Neural cell (in vitro differentiated cells): ENCODE data around the gene FGD4. TPM values are rescaled to one million over a fixed set of nuclear protein-coding genes. Genes with fewer than 3 reads are reported as not detected.

Experiments used
- H2AFZ ChIP-seq: fragments of 200-600, 300-800 bp; sonication (generic), shearing (Covaris generic); 2 replicates; pipeline ENCODE4 v1.6.0; 2014; ENCODE audit warnings: low read depth, mild to moderate bottlenecking, antibody characterized with exemption, low read length, moderate library complexity
- H3F3A ChIP-seq: fragments of 200-600 bp; shearing (Covaris generic); 2 replicates; pipeline ENCODE4 v1.6.1; 2016; ENCODE audit warnings: mild to moderate bottlenecking, moderate library complexity, mixed read lengths, antibody characterized with exemption, low read length; ENCODE audit not compliant: insufficient read depth, poor library complexity, severe bottlenecking
- H3K27ac ChIP-seq: fragments of 200-600, 300-800 bp; sonication (generic), shearing (Covaris generic); 2 replicates; pipeline ENCODE4 v1.5.1; 2014; ENCODE audit warnings: mild to moderate bottlenecking, low read length, moderate library complexity
- H3K27me3 ChIP-seq: fragments of 300-800, 200-600 bp; sonication (generic), shearing (Covaris generic); 2 replicates; pipeline ENCODE4 v1.6.0; 2014; ENCODE audit warnings: mild to moderate bottlenecking, low read depth, low read length, moderate library complexity; ENCODE audit not compliant: insufficient read depth
- H3K36me3 ChIP-seq: fragments of 300-800, 200-600 bp; sonication (generic), shearing (Covaris generic); 2 replicates; pipeline ENCODE4 v1.5.1; 2014; ENCODE audit warnings: mild to moderate bottlenecking, antibody characterized with exemption, low read length, moderate library complexity; ENCODE audit not compliant: insufficient read depth
- H3K4me2 ChIP-seq: fragments of 300-800, 200-600 bp; sonication (generic), shearing (Covaris generic); 2 replicates; pipeline ENCODE4 v1.6.0; 2014; ENCODE audit warnings: mild to moderate bottlenecking, low read length
- H3K4me3 ChIP-seq: fragments of 300-800, 200-600 bp; sonication (generic), shearing (Covaris generic); 2 replicates; pipeline ENCODE4 v1.5.1; 2014; ENCODE audit warnings: mild to moderate bottlenecking, low read length, moderate library complexity
- H3K79me2 ChIP-seq: fragments of 200-600 bp; shearing (Covaris generic); replicated peaks from 2 replicates; pipeline ENCODE4 v1.6.0; 2014; ENCODE audit warnings: mild to moderate bottlenecking, low read length, moderate library complexity; ENCODE audit not compliant: insufficient read depth
- H3K9ac ChIP-seq: fragments of 300-800, 200-600 bp; sonication (generic), shearing (Covaris generic); 2 replicates; pipeline ENCODE4 v1.6.1; 2016; ENCODE audit warnings: mild to moderate bottlenecking, low read length, mixed read lengths
- H3K9me2 ChIP-seq: fragments of 200-600 bp; shearing (Covaris generic); 2 replicates; pipeline ENCODE4 v1.6.1; 2016; ENCODE audit warnings: mild to moderate bottlenecking, low read length, mixed read lengths; ENCODE audit not compliant: insufficient read depth
- H3K9me3 ChIP-seq: fragments of 200-600, 300-800 bp; sonication (generic), shearing (Covaris generic); 2 replicates; pipeline ENCODE4 v1.6.1; 2016; ENCODE audit warnings: mild to moderate bottlenecking, mixed run types, low read length, moderate library complexity, mixed read lengths
- H4K20me1 ChIP-seq: fragments of 200-600 bp; shearing (Covaris generic); 2 replicates; pipeline ENCODE4 v1.6.1; 2016; ENCODE audit warnings: mild to moderate bottlenecking, mixed run types; ENCODE audit not compliant: insufficient read depth
- EP300 ChIP-seq: fragments of 450-650 bp; conservative IDR thresholded peaks from 2 replicates; pipeline ENCODE4 v1.6.1; 2014; ENCODE audit warnings: antibody characterized with exemption, mild to moderate bottlenecking, moderate library complexity; ENCODE audit not compliant: poor library complexity, severe bottlenecking
- EZH2 ChIP-seq: fragments of 200-600, 300-800 bp; shearing (Covaris generic), sonication (generic); IDR thresholded peaks from 2 replicates; pipeline ENCODE4 v1.6.1; 2014; ENCODE audit warnings: antibody characterized with exemption, low read length, borderline replicate concordance, mild to moderate bottlenecking; ENCODE audit not compliant: insufficient read depth, poor library complexity, severe bottlenecking
- MXI1 ChIP-seq: fragments of 450-650 bp; conservative IDR thresholded peaks from 2 replicates; pipeline ENCODE4 v1.6.1; 2014; ENCODE audit warnings: antibody characterized with exemption, mild to moderate bottlenecking; ENCODE audit not compliant: poor library complexity, severe bottlenecking
- POLR2AphosphoS5 ChIP-seq: IDR thresholded peaks from 2 replicates; pipeline ENCODE4 v1.6.1; 2012
- RAD21 ChIP-seq: fragments of 450-650 bp; conservative IDR thresholded peaks from 2 replicates; pipeline ENCODE4 v1.6.1; 2014; ENCODE audit warnings: antibody characterized with exemption, mild to moderate bottlenecking, moderate library complexity
- SMC3 ChIP-seq: fragments of 450-650 bp; conservative IDR thresholded peaks from 2 replicates; pipeline ENCODE4 v1.6.1; 2014; ENCODE audit warnings: antibody characterized with exemption, mild to moderate bottlenecking, moderate library complexity; ENCODE audit not compliant: poor library complexity
- TAF1 ChIP-seq: IDR thresholded peaks from 2 replicates; pipeline ENCODE4 v1.6.1; 2012; ENCODE audit warnings: low read depth
- polyA plus RNA-seq: library from polyadenylated mRNA; depleted of rRNA; stranded (reverse); fragments of >200 nt; gene quantifications from 2 replicates; pipeline ENCODE4 v1.2.3, GENCODE V29; 2014
- TF ChIP-seq, protein P1 (sequence below): IDR thresholded peaks from 2 replicates; pipeline ENCODE4 v1.6.1; 2012; ENCODE audit warnings: borderline replicate concordance
- TF ChIP-seq, protein P2 (sequence below): fragments of 450-650 bp; IDR thresholded peaks from 2 replicates; pipeline ENCODE4 v1.5.1; 2014; ENCODE audit warnings: antibody characterized with exemption, mild to moderate bottlenecking, moderate library complexity; ENCODE audit not compliant: poor library complexity, severe bottlenecking

The FGD4 gene
- polyA plus RNA-seq, 1 donor from 2014 or later, result 24.4 TPM

DNA sequence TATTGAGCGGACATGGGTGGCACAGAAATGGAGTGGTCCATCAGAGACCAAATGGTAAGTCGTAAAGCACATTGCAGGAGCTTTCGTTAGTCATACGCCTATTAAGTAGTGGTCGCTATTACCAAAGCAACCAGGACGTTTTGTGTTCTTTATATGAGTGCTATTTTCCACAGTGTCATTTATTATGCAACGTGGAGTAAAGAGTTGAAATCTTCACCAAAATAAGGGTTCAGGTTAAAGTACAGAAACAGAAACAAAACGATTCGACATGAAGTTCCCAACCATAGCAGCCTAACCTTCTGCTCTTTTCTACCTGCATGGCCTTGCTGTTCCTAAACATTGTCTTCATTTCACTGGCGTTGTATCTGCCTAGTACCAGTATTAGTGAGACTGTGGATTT lies 20.1 kb upstream of the FGD4 start:
- no peak overlapping the region for H3K27ac ChIP-seq
- no peak overlapping the region for H3K4me3 ChIP-seq
- H3K4me2 ChIP-seq, result no peak overlapping the region
- H3F3A ChIP-seq, result no peaks in the 10 kb centered on the region
- H4K20me1 ChIP-seq, result no peaks in the 10 kb centered on the region
- peaks cover 8% of the 10 kb centered on the region for H3K36me3 ChIP-seq
- no peak overlapping the region for H3K9ac ChIP-seq
- no peaks in the 10 kb centered on the region for H3K79me2 ChIP-seq
- no peak overlapping the region for H2AFZ ChIP-seq
- H3K9me2 ChIP-seq, result no peaks in the 10 kb centered on the region
- no peaks in the 10 kb centered on the region for H3K9me3 ChIP-seq
- TF ChIP-seq MXI1 (no peak), SMC3 (no peak), EP300 (no peak), POLR2AphosphoS5 (no peak), EZH2 (no peak), TAF1 (no peak), RAD21 (no peak)
- TF ChIP-seq, protein P1, sequence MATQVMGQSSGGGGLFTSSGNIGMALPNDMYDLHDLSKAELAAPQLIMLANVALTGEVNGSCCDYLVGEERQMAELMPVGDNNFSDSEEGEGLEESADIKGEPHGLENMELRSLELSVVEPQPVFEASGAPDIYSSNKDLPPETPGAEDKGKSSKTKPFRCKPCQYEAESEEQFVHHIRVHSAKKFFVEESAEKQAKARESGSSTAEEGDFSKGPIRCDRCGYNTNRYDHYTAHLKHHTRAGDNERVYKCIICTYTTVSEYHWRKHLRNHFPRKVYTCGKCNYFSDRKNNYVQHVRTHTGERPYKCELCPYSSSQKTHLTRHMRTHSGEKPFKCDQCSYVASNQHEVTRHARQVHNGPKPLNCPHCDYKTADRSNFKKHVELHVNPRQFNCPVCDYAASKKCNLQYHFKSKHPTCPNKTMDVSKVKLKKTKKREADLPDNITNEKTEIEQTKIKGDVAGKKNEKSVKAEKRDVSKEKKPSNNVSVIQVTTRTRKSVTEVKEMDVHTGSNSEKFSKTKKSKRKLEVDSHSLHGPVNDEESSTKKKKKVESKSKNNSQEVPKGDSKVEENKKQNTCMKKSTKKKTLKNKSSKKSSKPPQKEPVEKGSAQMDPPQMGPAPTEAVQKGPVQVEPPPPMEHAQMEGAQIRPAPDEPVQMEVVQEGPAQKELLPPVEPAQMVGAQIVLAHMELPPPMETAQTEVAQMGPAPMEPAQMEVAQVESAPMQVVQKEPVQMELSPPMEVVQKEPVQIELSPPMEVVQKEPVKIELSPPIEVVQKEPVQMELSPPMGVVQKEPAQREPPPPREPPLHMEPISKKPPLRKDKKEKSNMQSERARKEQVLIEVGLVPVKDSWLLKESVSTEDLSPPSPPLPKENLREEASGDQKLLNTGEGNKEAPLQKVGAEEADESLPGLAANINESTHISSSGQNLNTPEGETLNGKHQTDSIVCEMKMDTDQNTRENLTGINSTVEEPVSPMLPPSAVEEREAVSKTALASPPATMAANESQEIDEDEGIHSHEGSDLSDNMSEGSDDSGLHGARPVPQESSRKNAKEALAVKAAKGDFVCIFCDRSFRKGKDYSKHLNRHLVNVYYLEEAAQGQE, result no peak
- TF ChIP-seq, protein P2, sequence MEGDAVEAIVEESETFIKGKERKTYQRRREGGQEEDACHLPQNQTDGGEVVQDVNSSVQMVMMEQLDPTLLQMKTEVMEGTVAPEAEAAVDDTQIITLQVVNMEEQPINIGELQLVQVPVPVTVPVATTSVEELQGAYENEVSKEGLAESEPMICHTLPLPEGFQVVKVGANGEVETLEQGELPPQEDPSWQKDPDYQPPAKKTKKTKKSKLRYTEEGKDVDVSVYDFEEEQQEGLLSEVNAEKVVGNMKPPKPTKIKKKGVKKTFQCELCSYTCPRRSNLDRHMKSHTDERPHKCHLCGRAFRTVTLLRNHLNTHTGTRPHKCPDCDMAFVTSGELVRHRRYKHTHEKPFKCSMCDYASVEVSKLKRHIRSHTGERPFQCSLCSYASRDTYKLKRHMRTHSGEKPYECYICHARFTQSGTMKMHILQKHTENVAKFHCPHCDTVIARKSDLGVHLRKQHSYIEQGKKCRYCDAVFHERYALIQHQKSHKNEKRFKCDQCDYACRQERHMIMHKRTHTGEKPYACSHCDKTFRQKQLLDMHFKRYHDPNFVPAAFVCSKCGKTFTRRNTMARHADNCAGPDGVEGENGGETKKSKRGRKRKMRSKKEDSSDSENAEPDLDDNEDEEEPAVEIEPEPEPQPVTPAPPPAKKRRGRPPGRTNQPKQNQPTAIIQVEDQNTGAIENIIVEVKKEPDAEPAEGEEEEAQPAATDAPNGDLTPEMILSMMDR, result no peak
- no peaks in the 10 kb centered on the region for H3K27me3 ChIP-seq

DNA sequence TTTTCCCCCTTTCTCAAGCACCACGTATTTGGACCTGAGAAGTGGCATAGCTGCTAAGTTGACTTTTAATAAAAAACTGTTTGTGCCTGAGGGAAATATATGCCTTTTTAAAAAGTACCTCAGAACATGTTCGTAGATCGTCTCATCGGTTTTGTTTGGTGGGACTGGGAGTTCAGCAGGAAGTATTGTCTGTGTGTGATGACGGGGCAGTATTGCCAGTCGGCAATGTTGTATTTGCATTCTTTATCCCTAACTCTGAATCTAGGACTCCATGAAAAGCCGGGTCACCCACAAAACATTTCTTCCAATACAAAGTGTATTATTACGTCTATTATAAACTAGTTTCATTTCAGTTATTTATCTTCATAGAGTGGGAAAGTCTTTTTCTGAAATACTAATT lies 19.7 kb upstream of the FGD4 start:
- Histone ChIP-seq H3F3A (no peaks in the 10 kb centered on the region), H3K4me3 (no peak overlapping the region), H3K9me3 (no peaks in the 10 kb centered on the region), H3K79me2 (no peaks in the 10 kb centered on the region), H4K20me1 (no peaks in the 10 kb centered on the region), H3K27ac (no peak overlapping the region), H2AFZ (no peak overlapping the region), H3K36me3 (peaks cover 8% of the 10 kb centered on the region), H3K27me3 (no peaks in the 10 kb centered on the region), H3K4me2 (no peak overlapping the region), H3K9me2 (no peaks in the 10 kb centered on the region), H3K9ac (no peak overlapping the region)
- TF ChIP-seq TAF1 (no peak), POLR2AphosphoS5 (no peak), MXI1 (no peak)

DNA sequence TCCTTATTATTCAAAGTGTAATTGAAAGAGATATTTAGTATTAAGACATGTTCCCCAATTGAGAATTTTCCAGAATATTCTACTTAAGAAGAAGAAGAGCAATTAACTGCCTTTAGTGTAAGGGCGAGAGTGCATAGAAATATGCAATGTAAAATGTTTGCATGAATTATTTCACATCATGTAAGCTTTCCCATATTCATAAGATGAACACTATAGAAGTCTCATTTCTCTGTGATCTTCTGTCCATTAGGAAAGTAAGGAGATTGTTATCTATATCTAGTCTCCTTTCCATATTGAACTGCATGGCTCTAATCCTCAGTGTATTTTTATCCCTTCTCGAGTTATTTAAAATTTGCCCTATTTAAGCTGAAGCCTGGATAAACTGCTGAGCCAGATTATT lies 17.1 kb upstream of the FGD4 start:
- H3K9me3 ChIP-seq, result no peaks in the 10 kb centered on the region
- H3F3A ChIP-seq, result no peaks in the 10 kb centered on the region
- H3K4me2 ChIP-seq, result no peak overlapping the region
- peaks cover 8% of the 10 kb centered on the region for H3K36me3 ChIP-seq
- no peaks in the 10 kb centered on the region for H4K20me1 ChIP-seq
- H3K27ac ChIP-seq, result no peak overlapping the region
- no peaks in the 10 kb centered on the region for H3K79me2 ChIP-seq
- no peak overlapping the region for H3K9ac ChIP-seq
- H3K4me3 ChIP-seq, result no peak overlapping the region
- TF ChIP-seq POLR2AphosphoS5 (no peak), RAD21 (no peak), MXI1 (no peak), SMC3 (no peak), TAF1 (no peak), EZH2 (no peak), EP300 (no peak)
- TF ChIP-seq, protein P2, result no peak
- TF ChIP-seq, protein P1, result no peak
- no peaks in the 10 kb centered on the region for H3K9me2 ChIP-seq
- H3K27me3 ChIP-seq, result no peaks in the 10 kb centered on the region
- H2AFZ ChIP-seq, result no peak overlapping the region
